H9 (cell line): Measurements from ENCODE around the gene TMEM178B. TPM values are rescaled to one million over a fixed set of nuclear protein-coding genes. Genes with fewer than 3 reads are reported as not detected.
A peak's percentile ranks its signal among the peaks of the same experiment; 100 is the strongest.

Source experiments
- DNase-seq: peaks from one replicate; pipeline ENCODE4 v3.0.0-alpha.2; 2017
- H2AFZ ChIP-seq: one replicate; pipeline ENCODE4 v1.6.1; 2013; ENCODE audit warnings: mild to moderate bottlenecking, low read length, control low read depth, moderate library complexity
- H2AK5ac ChIP-seq: 2 replicates; pipeline ENCODE4 v1.6.1; 2013; ENCODE audit warnings: low read length, control low read depth, mixed read lengths; ENCODE audit not compliant: insufficient read length
- H2BK120ac ChIP-seq: one replicate; pipeline ENCODE4 v1.6.1; 2013; ENCODE audit warnings: low read depth, mild to moderate bottlenecking, low read length, control low read depth, inconsistent platforms; ENCODE audit not compliant: poor library complexity, severe bottlenecking
- H2BK12ac ChIP-seq: 2 replicates; pipeline ENCODE4 v1.6.1; 2013; ENCODE audit warnings: low read length, control low read depth, mixed read lengths, low read depth; ENCODE audit not compliant: insufficient read length
- H2BK15ac ChIP-seq: 2 replicates; pipeline ENCODE4 v1.6.1; 2013; ENCODE audit warnings: low read depth, low read length, control low read depth
- H2BK20ac ChIP-seq: one replicate; pipeline ENCODE4 v1.6.1; 2013; ENCODE audit warnings: low read depth, mild to moderate bottlenecking, low read length, control low read depth, inconsistent platforms; ENCODE audit not compliant: poor library complexity, severe bottlenecking
- H2BK5ac ChIP-seq: 2 replicates; pipeline ENCODE4 v1.6.1; 2013; ENCODE audit warnings: low read length, control low read depth, mixed read lengths; ENCODE audit not compliant: insufficient read length
- H3K14ac ChIP-seq: 2 replicates; pipeline ENCODE4 v1.6.1; 2013; ENCODE audit warnings: low read length, control low read depth; ENCODE audit not compliant: insufficient read depth
- H3K18ac ChIP-seq: 2 replicates; pipeline ENCODE4 v1.6.1; 2013; ENCODE audit warnings: low read depth, mild to moderate bottlenecking, mixed read lengths, low read length, control low read depth; ENCODE audit not compliant: insufficient read length
- H3K23ac ChIP-seq: 2 replicates; pipeline ENCODE4 v1.6.1; 2013; ENCODE audit warnings: low read length, control low read depth, mixed read lengths, low read depth; ENCODE audit not compliant: insufficient read length
- H3K23me2 ChIP-seq: 2 replicates; pipeline ENCODE4 v1.6.1; 2013; ENCODE audit warnings: low read depth, mild to moderate bottlenecking, mixed read lengths, low read length, control low read depth; ENCODE audit not compliant: insufficient read length, poor library complexity, severe bottlenecking
- H3K27ac ChIP-seq: 2 replicates; pipeline ENCODE4 v1.5.1; 2013; ENCODE audit warnings: low read length, control low read depth, mixed read lengths, low read depth; ENCODE audit not compliant: insufficient read length
- H3K27me3 ChIP-seq: 2 replicates; pipeline ENCODE4 v1.6.1; 2013; ENCODE audit warnings: low read length, control low read depth, inconsistent platforms; ENCODE audit not compliant: insufficient read depth
- H3K4ac ChIP-seq: 2 replicates; pipeline ENCODE4 v1.6.1; 2013; ENCODE audit warnings: low read depth, mild to moderate bottlenecking, control low read depth, inconsistent platforms, low read length, moderate library complexity
- H3K4me1 ChIP-seq: 2 replicates; pipeline ENCODE4 v1.6.1; 2013; ENCODE audit warnings: low read length, control low read depth, inconsistent platforms; ENCODE audit not compliant: insufficient read depth
- H3K4me2 ChIP-seq: 2 replicates; pipeline ENCODE4 v1.6.1; 2013; ENCODE audit warnings: low read length, control low read depth, mixed read lengths; ENCODE audit not compliant: insufficient read length, insufficient read depth
- H3K56ac ChIP-seq: 2 replicates; pipeline ENCODE4 v1.6.1; 2013; ENCODE audit warnings: low read depth, mild to moderate bottlenecking, mixed read lengths, low read length, control low read depth; ENCODE audit not compliant: insufficient read length
- H3K79me1 ChIP-seq: 2 replicates; pipeline ENCODE4 v1.6.1; 2013; ENCODE audit warnings: low read depth, mild to moderate bottlenecking, moderate library complexity, low read length, control low read depth, inconsistent platforms; ENCODE audit not compliant: insufficient read depth, poor library complexity, severe bottlenecking
- H3K79me2 ChIP-seq: 2 replicates; pipeline ENCODE4 v1.6.1; 2013; ENCODE audit warnings: low read length, control low read depth, inconsistent platforms; ENCODE audit not compliant: insufficient read depth
- H3K9ac ChIP-seq: 2 replicates; pipeline ENCODE4 v1.6.1; 2013; ENCODE audit warnings: low read length, control low read depth, mixed read lengths; ENCODE audit not compliant: insufficient read length; ENCODE audit errors: extremely low read depth
- H3K9me3 ChIP-seq: one replicate; pipeline ENCODE4 v1.6.1; 2013; ENCODE audit warnings: low read depth, low read length, inconsistent platforms; ENCODE audit not compliant: control insufficient read depth
- H3T11ph ChIP-seq: one replicate; pipeline ENCODE4 v1.6.1; 2013; ENCODE audit warnings: mild to moderate bottlenecking, low read length, control low read depth, inconsistent platforms
- H4K20me1 ChIP-seq: one replicate; pipeline ENCODE4 v1.6.1; 2013; ENCODE audit not compliant: control insufficient read depth, insufficient read length, insufficient read depth
- H4K5ac ChIP-seq: 2 replicates; pipeline ENCODE4 v1.6.1; 2013; ENCODE audit warnings: low read depth, mild to moderate bottlenecking, mixed read lengths, low read length, control low read depth; ENCODE audit not compliant: insufficient read length
- H4K8ac ChIP-seq: replicated peaks from 2 replicates; pipeline ENCODE4 v1.6.1; 2013; ENCODE audit warnings: low read length, control low read depth, mixed read lengths, low read depth; ENCODE audit not compliant: insufficient read length
- H4K91ac ChIP-seq: 2 replicates; pipeline ENCODE4 v1.6.1; 2013; ENCODE audit warnings: low read depth, mild to moderate bottlenecking, moderate library complexity, mixed read lengths, low read length, control low read depth; ENCODE audit not compliant: insufficient read length
- H3K27ac Mint-ChIP-seq, 3 experiments: 2 replicates in 2 of 3; 3 replicates in 1 of 3; pipeline ENCODE4 v1.8.0; 2020 to 2021; ENCODE audit warnings: mixed read lengths in 3 of 3, mild to moderate bottlenecking in 1 of 3, moderate library complexity in 1 of 3
- H3K27me3 Mint-ChIP-seq: 2 replicates; pipeline ENCODE4 v1.8.0; 2021; ENCODE audit warnings: low read depth, mild to moderate bottlenecking, moderate library complexity, mixed read lengths
- H3K36me3 Mint-ChIP-seq, 3 experiments: 2 replicates in 2 of 3; 3 replicates in 1 of 3; pipeline ENCODE4 v1.8.0; 2020 to 2021; ENCODE audit warnings: low read depth in 3 of 3, mixed read lengths in 3 of 3; ENCODE audit not compliant: insufficient read depth in 1 of 3
- H3K4me1 Mint-ChIP-seq, 2 experiments: 2 replicates each; pipeline ENCODE4 v1.8.0; 2020; ENCODE audit warnings: mixed read lengths in 2 of 2
- H3K4me3 Mint-ChIP-seq, 2 experiments: 2 replicates in 1 of 2; 3 replicates in 1 of 2; pipeline ENCODE4 v1.8.0; 2020 to 2021; ENCODE audit warnings: mild to moderate bottlenecking in 2 of 2, mixed read lengths in 2 of 2, moderate library complexity in 1 of 2
- H3K9me3 Mint-ChIP-seq, 2 experiments: 2 replicates in 1 of 2; 3 replicates in 1 of 2; pipeline ENCODE4 v1.8.0; 2020; ENCODE audit warnings: mild to moderate bottlenecking in 2 of 2, mixed read lengths in 2 of 2, moderate library complexity in 1 of 2
- CTCF ChIP-seq: fragments of 200-600 bp; sonication (generic); conservative IDR thresholded peaks from 3 replicates; pipeline ENCODE4 v1.8.0; 2021; ENCODE audit warnings: antibody characterized with exemption, mild to moderate bottlenecking
- WGBS: extraction: QIAGEN DNeasy Blood & Tissue Kit; methylation state at CpG from one replicate; pipeline ENCODE4 v1.1.7; 2013; ENCODE audit warnings: missing lambda C conversion rate, low lambda C conversion rate, mixed read lengths; ENCODE audit not compliant: insufficient read length; ENCODE audit errors: extremely low coverage; 5-methylcytosine and 5-hydroxymethylcytosine counted together
- total RNA-seq: library from RNA; stranded (reverse); gene quantifications from 2 replicates; pipeline ENCODE4 v1.2.1, GENCODE V29; 2021

TMEM178B gene
- total RNA-seq, 1 experiment from 2014 or later, result 11.3 TPM

GRCh38 chr7:141430455-141431139 is 356.7 kb downstream of the TMEM178B start:
- H3K23ac ChIP-seq, result no peak overlapping the region

More at GRCh38 chr7:141430455-141431139, 356.7 kb downstream of the TMEM178B start:
- Histone ChIP-seq H2AK5ac (no peak overlapping the region), H3K27ac (peak overlapping the region; percentile 78), H2BK20ac (no peak overlapping the region), H3K9me3 (no peaks in the 10 kb centered on the region), H4K8ac (no peak overlapping the region), H3K56ac (no peak overlapping the region), H3K4ac (no peak overlapping the region), H3K4me2 (peak overlapping the region; percentile 32), H2BK5ac (no peak overlapping the region), H3K14ac (0 out of 2 replicates have a peak overlapping the region, but pooled peaks have one; percentile 18), H3K79me1 (no peaks in the 10 kb centered on the region), H3K9ac (no peak overlapping the region), H2AFZ (no peak overlapping the region), H2BK120ac (no peak overlapping the region), H3K18ac (peak overlapping the region; percentile 53), H3K79me2 (no peaks in the 10 kb centered on the region), H4K20me1 (no peaks in the 10 kb centered on the region), H3T11ph (no peak overlapping the region), H2BK12ac (no peak overlapping the region), H3K23me2 (no peaks in the 10 kb centered on the region), H3K27me3 (no peaks in the 10 kb centered on the region), H2BK15ac (no peak overlapping the region), H3K4me1 (peaks cover 17% of the 10 kb centered on the region; the same call in 1 of the 2 replicates), H4K91ac (no peak overlapping the region), H4K5ac (peak overlapping the region; percentile 14)
- Mint-ChIP-seq H3K4me1 (peaks cover 51 to 64% of the 10 kb centered on the region in 2 experiments), H3K4me3 (peak overlapping the region; percentile 37 to 69), H3K9me3 (peaks cover 12 to 13% of the 10 kb centered on the region in 2 experiments), H3K36me3 (peaks cover 8 to 15% (median 12%) of the 10 kb centered on the region in 3 experiments), H3K27ac (peak overlapping the region; percentile 93 to 100 (median 96)), H3K27me3 (no peaks in the 10 kb centered on the region)
- DNase-seq, result peak; percentile 84
- peak; percentile 22; the same call in 2 of the 3 replicates for TF ChIP-seq CTCF
- WGBS, result no CpG with 5 or more reads among the region's 12 CpGs
